H1 (cell line): Measurements from ENCODE around the gene LCN10. TPM values are rescaled to one million over a fixed set of nuclear protein-coding genes. Genes with fewer than 3 reads are reported as not detected.
"Not testable (repeated sequence)": the region's sequence is repeated elsewhere in the genome, so short reads cannot be mapped to it uniquely, and the experiment has no call there.

Experiments used
- CTCF ChIA-PET: fragments of 300-600 bp; sonication (Branson Sonifier 250); formaldehyde crosslinking; loops from one replicate; lab custom pipeline; 2021; ENCODE audit not compliant: partially characterized antibody; lab: Charles Lee
- POLR2A ChIA-PET: fragments of 300-600 bp; sonication (Branson Sonifier 250); formaldehyde crosslinking; loops from one replicate; lab custom pipeline; 2021; ENCODE audit warnings: inconsistent platforms; ENCODE audit not compliant: partially characterized antibody; lab: Charles Lee
- DNase-seq, 2 experiments: peaks; one replicate each; pipeline versions ENCODE4 v3.0.0 to v3.0.0-alpha.2; 2010 to 2022; ENCODE audit warnings: low spot score in 2 of 2, low read depth in 1 of 2, mixed read lengths in 1 of 2
- FAIRE-seq: peaks from 2 replicates; lab custom pipeline; 2011; peaks lifted over from hg19 to GRCh38; lab: Jason Lieb, UNC
- H2AFZ ChIP-seq: 2 replicates; pipeline ENCODE4 v1.8.1; 2012; ENCODE audit warnings: low read length, inconsistent platforms
- H2AK5ac ChIP-seq: 2 replicates; pipeline ENCODE4 v1.6.1; 2013; ENCODE audit warnings: low read depth, low read length
- H2BK120ac ChIP-seq: replicated peaks from 2 replicates; pipeline ENCODE3; 2013; ENCODE audit warnings: low read depth, low read length, inconsistent platforms
- H2BK12ac ChIP-seq: 2 replicates; pipeline ENCODE4 v1.6.1; 2013; ENCODE audit warnings: low read depth, low read length
- H2BK15ac ChIP-seq: 2 replicates; pipeline ENCODE4 v1.6.1; 2013; ENCODE audit warnings: low read length
- H2BK20ac ChIP-seq: 2 replicates; pipeline ENCODE4 v1.6.1; 2013; ENCODE audit warnings: low read length
- H2BK5ac ChIP-seq: 2 replicates; pipeline ENCODE4 v1.6.1; 2013; ENCODE audit warnings: low read depth, low read length
- H3K14ac ChIP-seq: 2 replicates; pipeline ENCODE4 v1.6.1; 2013; ENCODE audit warnings: inconsistent platforms; ENCODE audit not compliant: insufficient read length
- H3K18ac ChIP-seq: 2 replicates; pipeline ENCODE4 v1.6.1; 2013; ENCODE audit warnings: low read length; ENCODE audit errors: extremely low read depth
- H3K23ac ChIP-seq: 2 replicates; pipeline ENCODE4 v1.6.1; 2013; ENCODE audit warnings: inconsistent platforms; ENCODE audit not compliant: insufficient read length
- H3K23me2 ChIP-seq: 2 replicates; pipeline ENCODE4 v1.6.1; 2013; ENCODE audit warnings: low read depth, low read length
- H3K27ac ChIP-seq: 2 replicates; pipeline ENCODE4 v1.6.1; 2011; ENCODE audit warnings: low read depth, low read length, inconsistent platforms
- H3K27me3 ChIP-seq, 4 experiments: replicated peaks in 1 of 4; 1 replicate in 1 of 4; 2 replicates in 3 of 4; pipeline versions ENCODE4 v1.6.1 to v1.8.1; 2011 to 2013; ENCODE audit warnings: low read length in 3 of 4, mild to moderate bottlenecking in 3 of 4, inconsistent platforms in 2 of 4, mixed read lengths in 2 of 4, moderate library complexity in 1 of 4; ENCODE audit not compliant: control insufficient read depth in 3 of 4, insufficient read depth in 3 of 4; ENCODE audit errors: extremely low read depth in 1 of 4
- H3K36me3 ChIP-seq, 4 experiments: 2 replicates each; pipeline versions ENCODE4 v1.6.1 to v1.8.1; 2011 to 2013; ENCODE audit warnings: mild to moderate bottlenecking in 4 of 4, low read length in 3 of 4, moderate library complexity in 2 of 4, control low read depth in 1 of 4, inconsistent platforms in 1 of 4; ENCODE audit not compliant: insufficient read depth in 4 of 4, control insufficient read depth in 2 of 4
- H3K4ac ChIP-seq: replicated peaks from 2 replicates; pipeline ENCODE3; 2013; ENCODE audit warnings: low read length, low read depth, mixed read lengths, inconsistent platforms; ENCODE audit not compliant: insufficient read length
- H3K4me1 ChIP-seq, 4 experiments: replicated peaks in 1 of 4; 1 replicate in 1 of 4; 2 replicates in 3 of 4; pipeline versions ENCODE4 v1.6.1 to v1.8.1; 2011 to 2013; ENCODE audit warnings: low read length in 3 of 4, inconsistent platforms in 2 of 4, mixed read lengths in 1 of 4; ENCODE audit not compliant: insufficient read depth in 4 of 4, control insufficient read depth in 3 of 4
- H3K4me2 ChIP-seq, 2 experiments: 2 replicates each; pipeline versions ENCODE4 v1.6.1 to v1.8.1; 2011 to 2013; ENCODE audit warnings: low read depth in 2 of 2, low read length in 2 of 2, control low read depth in 1 of 2, inconsistent platforms in 1 of 2, mild to moderate bottlenecking in 1 of 2; ENCODE audit not compliant: insufficient read depth in 1 of 2
- H3K4me3 ChIP-seq, 4 experiments: fragments of 200-600, 300-600 bp in 1 of 4; sonication (generic), shearing (Covaris generic), sonication (Bioruptor Twin) in 1 of 4; 2 replicates each; pipeline versions ENCODE4 v1.5.1 to v1.8.1; 2011 to 2016; ENCODE audit warnings: low read length in 4 of 4, low read depth in 3 of 4, control low read depth in 2 of 4, inconsistent platforms in 2 of 4, mild to moderate bottlenecking in 2 of 4, mixed read lengths in 1 of 4, moderate library complexity in 1 of 4; ENCODE audit not compliant: insufficient read depth in 2 of 4; ENCODE audit errors: extremely low read depth in 1 of 4
- H3K56ac ChIP-seq: replicated peaks from 2 replicates; pipeline ENCODE3; 2013; ENCODE audit warnings: low read depth, mild to moderate bottlenecking, mixed read lengths, low read length, inconsistent platforms; ENCODE audit not compliant: insufficient read length
- H3K79me1 ChIP-seq: 2 replicates; pipeline ENCODE4 v1.6.1; 2013; ENCODE audit warnings: low read depth, low read length, control low read depth
- H3K79me2 ChIP-seq, 2 experiments: 2 replicates each; pipeline versions ENCODE4 v1.6.1 to v1.8.1; 2012 to 2013; ENCODE audit warnings: low read length in 2 of 2, mild to moderate bottlenecking in 2 of 2, inconsistent platforms in 1 of 2; ENCODE audit not compliant: insufficient read depth in 2 of 2, control insufficient read depth in 1 of 2
- H3K9ac ChIP-seq, 4 experiments: replicated peaks in 1 of 4; 1 replicate in 1 of 4; 2 replicates in 3 of 4; pipeline versions ENCODE4 v1.6.1 to v1.8.1; 2011 to 2013; ENCODE audit warnings: low read depth in 3 of 4, low read length in 3 of 4, control low read depth in 2 of 4, mild to moderate bottlenecking in 2 of 4, moderate library complexity in 2 of 4, inconsistent platforms in 1 of 4; ENCODE audit errors: extremely low read depth in 1 of 4
- H3K9me3 ChIP-seq, 2 experiments: 2 replicates each; pipeline versions ENCODE4 v1.6.1 to v1.8.1; 2012 to 2013; ENCODE audit warnings: mild to moderate bottlenecking in 2 of 2, moderate library complexity in 2 of 2, control low read depth in 1 of 2, inconsistent platforms in 1 of 2, low read depth in 1 of 2, low read length in 1 of 2, mixed read lengths in 1 of 2; ENCODE audit not compliant: insufficient read depth in 2 of 2
- H4K20me1 ChIP-seq, 2 experiments: replicated peaks in 1 of 2; 2 replicates each; pipeline versions ENCODE3 to v1.8.1; 2011 to 2013; ENCODE audit warnings: inconsistent platforms in 2 of 2, low read length in 2 of 2, mild to moderate bottlenecking in 1 of 2; ENCODE audit not compliant: insufficient read depth in 2 of 2, control insufficient read depth in 1 of 2
- H4K5ac ChIP-seq: 2 replicates; pipeline ENCODE4 v1.6.1; 2013; ENCODE audit warnings: low read length, low read depth, mixed read lengths, inconsistent platforms; ENCODE audit not compliant: insufficient read length
- H4K8ac ChIP-seq: 2 replicates; pipeline ENCODE4 v1.8.0; 2013; ENCODE audit warnings: mild to moderate bottlenecking, moderate library complexity, low read length, inconsistent platforms; ENCODE audit not compliant: insufficient read depth; ENCODE audit errors: extremely low read depth
- H4K91ac ChIP-seq: replicated peaks from 2 replicates; pipeline ENCODE3; 2013; ENCODE audit warnings: low read length, mixed read lengths, inconsistent platforms; ENCODE audit not compliant: insufficient read length
- WGBS, 2 experiments: shearing (Covaris generic) in 1 of 2; methylation state at CpG; one replicate each; pipeline versions ENCODE4 v1.1.6 to v1.1.7; 2013 to 2015; ENCODE audit warnings: low lambda C conversion rate in 2 of 2, mixed read lengths in 2 of 2, inconsistent platforms in 1 of 2, low coverage in 1 of 2, missing lambda C conversion rate in 1 of 2; ENCODE audit not compliant: insufficient replicate concordance in 2 of 2, insufficient coverage in 1 of 2, insufficient read length in 1 of 2; ENCODE audit errors: extremely low coverage in 1 of 2, missing lambda C conversion rate in 1 of 2; 5-methylcytosine and 5-hydroxymethylcytosine counted together
- polyA plus RNA-seq, 7 experiments: library from polyadenylated mRNA; depleted of rRNA in 3 of 7; stranded (reverse) in 5 of 7; unstranded in 2 of 7; fragments of >200 nt in 5 of 7; fragments of 200-250 nt in 2 of 7; gene quantifications; 1 replicate in 5 of 7; 2 replicates in 1 of 7; 4 replicates in 1 of 7; pipeline versions ENCODE4 v1.2.1 to v1.2.3, GENCODE V29; 2011 to 2013; ENCODE audit warnings: missing spikeins in 2 of 7, mixed read lengths in 2 of 7
- total RNA-seq: library from RNA; stranded (reverse); fragmentation: NEBNext Ultra II Directional; extraction: Animal tissue kit (Norgen Biotek cat#: 25700); gene quantifications from 2 replicates; pipeline ENCODE4 v1.2.1, GENCODE V29; 2021

Gene LCN10
- total and polyA plus RNA-seq, 2 of the 8 experiments (the other 6 are each of a cell fraction or from before 2014, with no cell fraction given): 2.6 to 2.8 TPM

- H3K4ac ChIP-seq, H3K27me3 ChIP-seq, H3K79me1 ChIP-seq, H3K18ac ChIP-seq, H4K5ac ChIP-seq, H2AFZ ChIP-seq, H3K4me2 ChIP-seq, H3K9me3 ChIP-seq, H3K9ac ChIP-seq, H2BK12ac ChIP-seq, FAIRE-seq, CTCF ChIA-PET, H2BK20ac ChIP-seq, H3K56ac ChIP-seq, H3K23me2 ChIP-seq, H2BK120ac ChIP-seq, H2AK5ac ChIP-seq, H3K14ac ChIP-seq, H4K20me1 ChIP-seq, H3K23ac ChIP-seq, H4K91ac ChIP-seq, H2BK15ac ChIP-seq, H3K36me3 ChIP-seq, H3K79me2 ChIP-seq, H4K8ac ChIP-seq, H2BK5ac ChIP-seq, DNase-seq, H3K4me1 ChIP-seq, H3K4me3 ChIP-seq, H3K27ac ChIP-seq: not testable (repeated sequence)
- POLR2A ChIA-PET: interaction anchor here (1.0 kb wide), 1 partner anchor 22 kb away, joined by 4 read pairs; no protein-coding TSS in a partner anchor
- WGBS, 2 experiments: 94% methylated on average over 6 of the region's 8 CpGs; no CpG with 5 or more reads in 1 of the 2 experiments
These were observed 38.0 kb downstream of the LCN10 start for GRCh38 chr9:136704741-136705140.
